Left kidney (tissue), 8 donors: ENCODE measurements around the gene COL9A2. TPM values are rescaled to one million over a fixed set of nuclear protein-coding genes. Genes with fewer than 3 reads are reported as not detected.
"Not testable (repeated sequence)": the region's sequence is repeated elsewhere in the genome, so short reads cannot be mapped to it uniquely, and the experiment has no call there.

ENCODE experiments used
- DNase-seq: peaks from one replicate; pipeline ENCODE4 v3.0.0-alpha.2; 2013
- long read RNA-seq, 8 donors: transcript quantifications; one replicate each; lab custom pipeline, GENCODE V29; 2026
- polyA plus RNA-seq: library from polyadenylated mRNA; unstranded; fragments of 120-200 nt; gene quantifications from one replicate; pipeline ENCODE4 v1.2.1, GENCODE V29; 2013; ENCODE audit not compliant: insufficient read length

The COL9A2 gene
- polyA plus RNA-seq, result 21.1 TPM
- long read RNA-seq, donor 1, transcript COL9A2-202 (32 exons, 2,862 nt), result major isoform, 5 of 6 reads
- long read RNA-seq, donor 1, partial matches to known transcripts, result 0 of 6 reads
- long read RNA-seq, donor 1, other reads (novel, unspliced or antisense), result 0 of 6 reads
- long read RNA-seq, donor 2, partial matches to known transcripts, result 0 of 2 reads
- long read RNA-seq, donor 2, other reads (novel, unspliced or antisense), result 0 of 2 reads
- long read RNA-seq, donor 3, partial matches to known transcripts, result 0 of 1 reads
- long read RNA-seq, donor 3, other reads (novel, unspliced or antisense), result 0 of 1 reads
- long read RNA-seq, donor 4, result 0 reads
- long read RNA-seq, donor 5, partial matches to known transcripts, result 0 of 1 reads
- long read RNA-seq, donor 5, other reads (novel, unspliced or antisense), result 0 of 1 reads
- long read RNA-seq, donor 6, partial matches to known transcripts, result 7 of 8 reads
- long read RNA-seq, donor 6, other reads (novel, unspliced or antisense), result 0 of 8 reads
- long read RNA-seq, donor 7, partial matches to known transcripts, result 0 of 3 reads
- long read RNA-seq, donor 7, other reads (novel, unspliced or antisense), result 0 of 3 reads
- long read RNA-seq, donor 8, partial matches to known transcripts, result 0 of 2 reads
- long read RNA-seq, donor 8, other reads (novel, unspliced or antisense), result 0 of 2 reads

DNA sequence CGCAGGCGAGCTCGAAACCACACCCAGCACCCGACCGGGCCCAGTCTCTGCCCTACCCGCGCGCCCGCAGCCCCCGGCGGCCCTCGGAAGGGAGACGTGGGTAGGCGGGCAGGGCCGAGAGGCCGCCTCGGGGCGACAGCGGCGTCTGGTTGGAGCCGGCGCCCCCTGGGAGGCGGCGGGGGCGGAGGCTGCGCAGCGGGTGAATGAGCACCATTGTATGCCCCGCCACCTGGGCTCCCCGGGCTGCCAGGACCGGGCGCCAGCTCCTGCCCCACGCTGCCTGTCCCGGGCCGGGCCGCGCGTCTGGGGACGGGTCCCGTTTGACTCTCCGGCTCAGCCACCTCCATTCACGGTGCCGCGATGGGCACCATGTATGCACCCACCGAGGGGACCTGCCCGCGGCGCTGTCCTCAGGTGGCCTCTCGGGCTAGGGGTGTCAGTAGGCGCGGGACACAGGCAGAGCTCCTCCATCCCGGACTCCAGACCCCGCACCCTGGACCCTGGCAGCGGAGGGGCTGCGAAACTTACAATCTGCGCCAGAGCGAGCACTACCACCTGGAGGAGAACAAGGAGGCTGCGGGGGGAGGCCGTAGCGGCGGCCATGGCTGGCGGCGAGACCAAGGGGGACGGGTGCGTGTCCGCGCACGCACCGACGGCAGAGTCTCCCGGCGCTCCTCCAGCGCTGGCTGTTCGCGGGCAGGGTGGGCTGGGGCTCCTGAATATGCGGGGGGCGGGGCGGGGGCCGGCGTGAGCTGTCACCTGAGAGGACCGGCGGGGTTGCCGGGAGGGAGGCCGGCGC lies at the start of gene COL9A2:
TSS of gene COL9A2 (minus strand) at position 692 of the 799 bp plus-strand sequence. CDS start at position 603, 89 bp downstream.
- peak; percentile 59 for DNase-seq

DNA sequence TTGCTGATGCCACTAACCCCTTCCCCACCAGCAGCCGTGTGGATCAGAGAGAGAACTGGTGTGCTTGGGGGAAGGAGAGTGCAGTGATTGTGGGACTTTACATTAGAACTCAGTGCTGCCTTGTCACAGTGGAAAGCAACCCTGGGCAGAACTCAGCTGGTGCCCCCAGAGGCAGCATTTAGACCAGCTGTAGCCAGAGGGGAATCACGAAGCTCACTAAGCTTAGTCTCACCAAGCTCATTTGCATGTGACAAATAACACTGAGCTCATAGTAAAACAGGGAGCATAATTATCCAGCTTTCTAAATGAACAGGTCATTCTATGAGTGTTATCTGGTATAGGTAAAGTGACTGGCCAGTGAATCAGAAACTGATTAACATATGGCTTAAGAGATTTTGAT lies 46.6 kb upstream of the COL9A2 start:
- no peak for DNase-seq

DNA sequence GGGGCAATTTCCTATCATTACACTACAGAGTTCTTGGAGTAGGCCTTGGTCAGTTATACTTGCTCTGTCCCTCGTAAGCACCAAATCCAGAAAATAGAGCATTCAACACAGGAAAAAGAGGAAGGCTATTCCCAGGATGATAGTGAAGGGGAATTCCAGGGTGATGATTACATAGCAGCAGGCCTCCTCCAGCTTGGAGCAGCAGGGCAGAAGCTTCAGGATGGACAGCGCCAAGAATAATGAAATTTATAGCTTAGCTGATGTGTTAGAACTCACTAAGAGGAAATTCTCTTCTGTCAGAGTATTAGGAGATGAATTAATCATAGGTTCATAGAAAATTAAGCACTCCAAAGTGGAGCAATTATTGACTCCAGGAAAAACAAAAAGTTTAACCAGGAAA lies 45.6 kb upstream of the COL9A2 start:
- no peak for DNase-seq

DNA sequence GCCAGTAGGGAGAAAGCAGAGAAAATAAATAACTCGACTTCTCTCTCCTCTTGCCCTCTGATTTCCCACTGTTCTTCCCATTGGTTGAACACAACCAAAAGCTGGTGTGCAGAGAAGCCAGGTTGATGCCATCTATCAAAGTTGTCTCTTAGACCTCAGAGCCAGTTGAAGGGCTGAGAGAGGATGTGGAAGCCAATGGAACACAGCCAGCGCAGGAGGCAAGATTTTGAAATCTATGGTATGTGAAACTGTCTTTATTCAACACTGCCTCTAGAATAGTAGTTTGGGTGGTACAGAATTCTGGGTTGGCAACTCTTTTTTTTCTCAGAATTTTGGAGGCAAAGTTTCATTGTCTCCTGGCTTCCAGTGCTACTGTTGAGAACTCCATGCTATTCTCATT lies 45.1 kb upstream of the COL9A2 start:
- no peak for DNase-seq

DNA sequence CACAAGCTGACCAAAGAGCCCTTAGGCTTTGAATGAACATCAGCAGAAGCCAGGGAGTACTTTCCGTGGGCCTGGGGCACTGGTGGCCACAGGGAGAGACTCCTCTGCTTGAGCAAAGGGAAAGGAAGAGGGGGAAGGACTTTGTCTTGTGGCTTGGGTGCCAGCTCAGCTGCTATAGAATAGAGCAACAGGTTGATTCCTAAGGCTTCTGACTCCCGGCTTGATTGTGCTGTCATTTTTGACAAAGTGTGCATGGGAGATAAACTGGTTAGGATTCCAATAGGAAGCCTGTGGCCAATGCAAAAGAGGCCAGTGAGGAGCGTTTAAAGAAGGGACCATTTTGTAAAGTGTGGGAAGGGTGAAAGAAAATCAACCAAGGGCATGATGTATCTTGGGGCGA lies 44.6 kb upstream of the COL9A2 start:
- no peak for DNase-seq

DNA sequence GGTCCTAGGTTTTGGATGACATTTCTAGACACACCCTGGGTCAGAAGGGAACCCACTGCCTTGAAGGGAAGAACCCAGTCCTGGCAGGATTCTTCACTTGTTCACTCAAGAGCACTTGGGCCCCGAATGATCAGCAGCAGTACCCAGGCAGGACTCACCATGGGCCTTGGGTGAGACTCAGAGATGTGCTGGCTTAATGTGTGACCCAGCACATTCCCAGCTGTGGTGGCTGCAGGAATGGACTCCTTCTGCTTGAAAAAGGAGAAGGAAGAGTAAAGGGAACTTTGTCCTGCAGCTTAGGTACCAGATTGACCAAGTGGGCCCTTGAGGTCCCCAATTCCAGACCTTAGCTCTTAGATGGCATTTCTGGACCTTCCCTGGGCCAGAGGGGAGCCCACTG lies 44.1 kb upstream of the COL9A2 start:
- no peak for DNase-seq

DNA sequence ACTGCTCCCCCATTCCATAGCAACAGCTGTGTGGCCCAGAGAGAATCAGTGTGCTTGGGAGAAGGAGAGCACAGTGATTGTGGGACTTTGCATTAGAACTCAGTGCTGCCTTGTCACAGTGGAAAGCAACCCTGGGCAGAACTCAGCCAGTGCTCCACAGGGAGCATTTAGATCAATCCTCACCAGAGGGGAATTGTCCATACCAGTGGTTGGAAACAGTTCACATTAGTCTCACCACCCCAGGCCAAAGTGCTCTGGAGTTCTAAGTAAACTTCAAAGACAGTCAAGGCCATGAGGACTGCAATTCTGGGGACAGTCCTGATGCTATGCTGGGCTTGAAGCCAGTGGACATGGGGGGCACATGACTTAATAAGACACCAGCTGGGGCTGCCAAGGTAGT lies 43.5 kb upstream of the COL9A2 start:
- DNase-seq, result no peak

DNA sequence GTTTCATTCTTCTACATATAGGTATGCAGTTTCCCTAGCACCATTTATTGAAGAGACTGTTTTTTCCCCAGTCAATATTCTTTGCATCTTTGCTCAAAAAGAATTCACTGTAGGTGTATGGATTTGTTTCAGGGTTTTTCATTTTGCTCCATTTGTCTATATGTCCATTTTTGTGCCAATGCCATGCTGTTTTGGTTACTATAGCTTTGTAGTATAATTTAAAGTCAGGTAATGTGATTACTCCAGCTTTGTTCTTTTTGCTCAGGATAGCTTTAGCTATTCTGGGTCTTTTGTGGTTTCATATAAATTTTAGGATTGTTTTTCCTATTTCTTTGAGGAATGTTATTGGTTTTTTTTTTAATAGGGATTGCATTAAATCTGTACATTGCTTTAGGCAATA lies 40.5 kb upstream of the COL9A2 start:
- no peak for DNase-seq

DNA sequence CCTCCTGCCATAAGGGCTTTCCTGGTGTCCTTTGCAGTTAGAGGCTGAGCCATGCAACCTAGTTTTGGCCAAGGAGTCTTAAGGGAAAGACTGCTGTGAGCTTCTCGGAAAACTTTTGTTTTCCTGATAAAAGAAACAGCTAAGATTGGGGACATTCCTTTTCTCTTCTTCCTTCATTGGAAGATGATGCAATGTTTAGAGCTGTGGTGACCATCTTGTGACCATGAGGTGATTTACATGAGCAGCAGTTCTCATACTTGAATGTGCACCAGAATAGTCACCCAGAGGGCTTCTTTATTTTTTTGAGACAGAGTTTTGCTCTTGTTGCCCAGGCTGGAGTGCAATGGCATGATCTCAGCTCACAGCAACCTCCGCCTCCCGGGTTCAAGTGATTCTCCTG lies 36.0 kb upstream of the COL9A2 start:
- DNase-seq, result no peak

DNA sequence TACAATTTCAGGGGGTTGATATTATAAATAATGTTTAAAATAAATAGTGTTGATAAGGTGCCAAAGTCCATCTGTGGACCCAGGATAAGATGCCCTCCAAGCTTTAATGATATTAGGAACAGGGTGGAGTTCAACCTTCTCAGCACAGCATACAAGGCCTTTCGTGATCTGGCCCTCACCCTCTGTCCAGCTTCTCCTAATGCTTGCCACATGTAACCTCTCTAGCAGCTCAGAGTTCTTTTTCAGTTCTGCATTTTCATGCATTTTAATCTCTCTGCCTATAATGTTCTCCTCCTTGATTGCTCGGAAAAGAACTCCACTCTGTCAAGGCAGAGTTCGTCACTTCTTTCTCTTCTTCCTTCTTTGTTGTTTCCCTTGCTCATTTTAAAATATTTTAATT lies 35.0 kb upstream of the COL9A2 start:
- no peak for DNase-seq

DNA sequence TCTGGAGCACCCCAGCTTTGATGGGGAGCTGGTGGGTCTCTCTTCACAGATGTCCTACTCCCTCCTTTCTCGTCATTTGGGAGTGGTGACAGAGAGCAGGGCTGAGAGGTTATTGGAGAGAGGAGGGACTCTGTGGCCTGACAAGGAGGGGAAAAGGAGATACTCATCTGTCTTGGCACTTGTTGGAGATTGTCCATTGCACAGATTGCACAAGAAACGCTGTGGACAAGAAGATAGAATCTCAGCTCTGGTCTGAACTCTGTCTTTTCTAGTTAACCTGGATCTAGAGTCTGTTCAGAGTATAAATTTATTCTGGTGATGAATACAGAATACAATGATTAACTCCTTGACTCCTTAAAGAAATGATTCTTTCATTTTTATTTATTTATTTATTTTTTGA lies 34.0 kb upstream of the COL9A2 start:
- no peak for DNase-seq

DNA sequence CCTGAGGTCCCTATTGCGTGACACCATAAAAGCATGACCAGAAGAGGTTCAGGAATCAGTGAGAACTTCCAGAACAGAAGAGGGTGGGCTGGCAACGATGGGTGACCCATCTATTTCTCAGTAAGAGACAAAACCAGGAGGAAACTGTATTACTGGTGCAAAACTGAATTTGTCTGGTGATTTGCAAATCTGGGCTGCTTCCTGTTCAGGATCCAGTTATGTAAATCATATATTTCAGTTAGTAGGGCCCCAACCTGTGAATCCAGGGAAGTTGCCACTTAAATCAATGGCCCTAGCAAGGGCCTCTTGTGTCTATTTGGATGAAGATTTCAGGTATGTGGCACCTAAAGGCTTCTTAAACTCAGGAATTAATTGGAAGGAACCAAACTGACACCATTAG lies 33.3 kb upstream of the COL9A2 start:
- no peak for DNase-seq

DNA sequence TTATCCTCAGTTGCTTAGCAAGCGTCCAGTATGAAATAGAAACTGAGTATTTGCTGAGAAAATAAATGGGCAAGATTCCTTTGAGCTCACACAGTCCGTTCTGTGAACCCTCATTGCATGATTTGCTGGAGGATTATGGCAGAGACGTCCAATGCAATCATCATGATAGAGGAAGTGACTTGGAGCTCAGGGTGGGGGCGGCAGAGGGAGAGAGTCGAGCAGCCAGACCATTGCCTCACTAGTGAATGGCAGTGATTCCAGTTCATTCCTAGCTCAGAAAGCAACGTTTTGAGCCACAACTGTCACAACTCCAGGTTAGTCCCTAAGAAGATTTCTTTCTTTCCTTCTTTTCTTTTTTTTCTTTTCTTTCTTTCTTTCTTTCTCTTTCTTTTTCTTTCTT lies 27.5 kb upstream of the COL9A2 start:
- no peak for DNase-seq

DNA sequence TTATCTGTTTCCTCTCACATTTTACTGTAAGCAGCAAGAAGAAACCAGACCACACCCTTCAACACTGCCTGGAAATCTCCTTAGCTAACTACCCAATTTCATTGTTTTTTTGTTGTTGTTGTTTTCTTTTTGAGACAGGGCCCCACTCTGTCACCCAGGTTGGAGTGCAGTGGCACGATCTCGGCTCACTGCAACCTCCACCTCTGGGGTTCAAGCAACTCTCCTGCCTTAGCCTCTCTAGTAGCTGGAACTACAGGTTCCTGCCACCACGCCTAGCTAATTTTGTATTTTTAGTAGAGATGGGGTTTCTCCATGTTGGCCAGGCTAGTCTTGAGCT lies 25.3 kb upstream of the COL9A2 start:
- not testable (repeated sequence) for DNase-seq

DNA sequence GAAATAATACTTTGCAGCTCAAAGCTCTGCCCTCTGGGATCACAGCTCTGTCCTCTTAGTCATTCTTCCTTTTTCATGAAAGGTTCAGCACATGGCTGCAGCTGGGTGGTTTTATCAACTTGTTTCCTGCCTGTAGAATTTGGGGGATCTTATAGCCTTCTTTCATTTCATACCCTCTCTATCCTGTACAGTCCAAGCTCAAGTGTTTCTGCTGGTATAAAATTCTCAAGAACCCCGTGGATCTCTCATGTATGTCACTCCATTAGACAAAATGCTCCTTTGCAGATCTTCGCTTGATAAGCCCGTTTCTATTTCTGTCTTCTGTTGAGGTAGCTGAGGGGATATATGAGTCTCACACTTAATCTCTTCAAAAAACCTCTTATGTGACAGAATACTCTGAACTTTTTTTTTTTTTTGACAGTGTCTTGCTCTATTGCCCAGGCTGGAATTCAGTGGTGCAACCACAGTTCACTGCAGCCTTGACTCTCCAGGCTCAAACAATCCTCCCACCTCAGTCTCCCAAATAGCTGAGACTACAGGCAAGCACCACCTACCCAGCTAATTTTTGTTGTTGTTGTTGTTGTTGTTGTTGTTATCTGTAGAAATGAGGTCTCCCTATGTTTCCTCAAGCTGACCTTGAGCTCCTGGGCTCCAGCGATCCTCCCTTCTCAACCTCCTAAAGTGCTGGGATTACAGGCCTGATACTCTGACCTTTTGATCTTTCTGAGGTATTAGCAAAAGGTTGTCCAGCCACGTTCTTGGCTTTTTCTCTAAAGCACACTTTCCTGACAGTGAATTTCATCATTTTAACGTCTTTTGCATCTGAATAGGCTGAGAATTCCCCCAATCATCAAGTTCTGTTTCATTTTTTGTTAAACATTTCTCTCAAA lies 24.6 kb upstream of the COL9A2 start:
- no peak for DNase-seq

DNA sequence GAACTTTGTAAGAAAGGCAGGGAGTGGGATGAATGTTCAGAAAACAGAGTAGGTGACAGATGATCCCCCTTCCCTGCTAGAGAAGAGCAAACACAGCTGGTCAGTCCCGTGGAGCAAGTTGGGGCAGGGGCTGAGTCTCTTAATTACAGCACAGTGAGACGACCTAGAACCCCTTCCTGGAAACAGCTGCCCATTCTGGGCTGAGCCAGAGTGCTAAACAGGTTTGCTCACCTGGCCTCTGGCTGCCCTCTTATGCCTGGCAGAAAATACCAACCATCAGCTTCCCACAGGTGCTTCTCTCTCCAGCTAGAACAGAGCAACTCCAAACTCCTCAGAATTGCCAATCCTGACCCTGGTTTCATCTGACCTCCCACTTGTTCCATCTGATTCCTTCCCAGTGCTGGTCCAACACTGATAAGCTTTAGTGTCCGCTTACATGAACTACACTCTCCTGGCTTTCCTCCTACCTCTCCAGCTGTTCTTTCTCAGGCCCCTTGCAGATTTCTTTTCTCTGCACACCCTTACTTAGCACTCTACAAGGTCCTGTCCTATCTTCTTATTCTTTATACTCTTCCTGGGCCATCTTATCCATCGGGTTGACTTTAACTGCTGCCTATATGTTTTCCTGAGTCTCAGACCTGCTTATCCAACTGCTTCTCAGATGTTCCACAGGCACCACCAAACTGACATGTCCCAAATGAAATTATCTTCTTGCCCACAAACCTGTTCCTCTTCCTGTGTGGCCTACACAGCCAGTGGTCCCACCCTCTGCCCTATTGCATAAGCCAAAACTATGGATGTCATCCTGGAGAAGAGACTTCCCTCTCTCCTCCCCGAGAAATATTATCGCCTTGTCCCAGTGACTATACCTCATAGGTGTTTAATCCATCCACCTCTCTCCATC lies 22.6 kb upstream of the COL9A2 start:
- no peak for DNase-seq

DNA sequence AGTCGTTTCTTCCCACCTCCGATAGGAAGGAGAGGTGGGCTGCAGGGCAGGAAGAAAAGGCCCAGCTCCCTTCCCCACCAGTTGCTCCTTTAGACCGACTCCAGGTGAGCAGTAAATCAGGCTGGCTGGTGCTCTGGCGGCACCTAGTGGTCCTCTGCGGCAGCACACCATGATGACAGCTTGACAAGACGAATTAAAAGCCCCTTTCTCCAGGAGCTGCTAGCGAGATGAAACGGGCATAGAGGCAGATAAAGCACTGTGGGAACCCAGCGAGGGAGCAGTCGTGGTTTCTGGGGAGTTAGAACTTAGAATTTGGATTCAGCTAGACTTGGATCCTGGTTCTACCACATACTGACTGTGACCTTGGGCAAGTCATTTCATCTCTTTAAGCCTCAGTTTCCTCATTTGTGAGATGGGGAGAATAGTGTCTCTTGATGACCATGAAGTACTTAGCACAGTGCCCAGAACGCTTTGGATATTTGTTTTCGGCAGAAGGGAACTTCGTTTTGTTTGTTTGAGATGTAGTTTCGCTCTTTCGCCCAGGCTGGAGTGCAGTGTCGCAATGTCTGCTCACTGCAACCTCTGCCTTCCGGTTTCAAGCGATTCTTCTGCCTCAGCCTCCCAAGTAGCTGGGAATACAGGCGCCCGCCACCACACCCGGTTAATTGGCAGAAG lies 21.8 kb upstream of the COL9A2 start:
- peak; percentile 83 for DNase-seq

DNA sequence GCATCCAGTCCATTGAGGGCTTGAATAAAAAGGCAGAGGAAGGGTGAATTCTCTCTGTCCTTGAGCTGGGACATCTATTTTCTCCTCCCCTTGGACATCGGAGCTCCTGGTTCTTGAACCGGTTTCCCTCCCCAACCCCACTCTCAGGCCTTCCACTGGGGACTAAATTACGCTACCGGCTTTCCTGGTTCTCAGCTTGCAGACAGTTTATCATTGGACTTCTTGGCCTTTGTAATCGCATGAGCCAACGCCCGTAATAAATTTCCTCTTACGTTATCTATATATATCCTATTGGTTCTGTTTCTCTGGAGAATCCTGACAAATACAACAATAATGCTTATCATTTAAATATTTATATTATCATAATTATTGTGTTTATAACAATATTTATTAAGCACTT lies 20.4 kb upstream of the COL9A2 start:
- no peak for DNase-seq

DNA sequence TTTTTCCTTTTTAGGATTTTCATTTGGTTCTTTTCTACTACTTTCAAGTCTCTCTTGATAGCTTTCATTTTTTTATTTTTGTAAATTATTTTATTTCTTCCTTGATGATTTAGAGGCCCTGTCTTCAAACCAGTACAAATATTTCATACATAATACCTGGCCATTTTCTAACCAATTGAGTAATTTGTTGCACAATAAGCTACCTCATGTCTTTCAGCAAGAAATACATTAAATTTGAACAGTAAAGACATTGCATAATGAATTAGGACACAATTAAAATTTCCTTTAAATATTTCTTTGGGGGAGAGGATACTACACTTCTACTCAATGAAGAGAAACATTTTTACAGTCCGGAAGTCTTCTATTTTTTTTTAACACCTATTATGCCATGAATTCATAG lies 15.6 kb upstream of the COL9A2 start:
- no peak for DNase-seq

DNA sequence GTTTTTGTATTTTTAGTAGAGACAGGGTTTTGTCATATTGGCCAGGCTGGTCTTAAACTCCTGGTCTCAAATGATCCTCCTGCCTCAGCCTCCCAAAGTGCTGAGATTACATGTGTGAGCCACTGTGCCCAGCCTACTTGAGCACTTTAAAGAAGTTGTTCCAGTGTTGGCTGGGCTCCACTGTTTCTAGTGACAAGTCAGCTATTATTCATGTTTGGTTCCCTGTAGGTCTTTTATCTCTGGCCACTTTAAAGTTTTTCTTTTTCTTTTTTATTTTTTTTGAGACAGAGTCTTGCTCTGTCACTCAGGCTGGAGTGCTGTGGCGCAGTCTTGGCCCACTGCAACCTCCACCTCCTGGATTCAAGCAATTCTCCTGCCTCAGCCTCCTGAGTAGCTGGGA lies 14.3 kb upstream of the COL9A2 start:
- DNase-seq, result not testable (repeated sequence)
